SK-N-SH (cell line): ENCODE data around the gene SH3TC1.

ENCODE experiments used
- CHD2 ChIP-seq: fragments of 150-350 bp; IDR thresholded peaks from 2 replicates; pipeline ENCODE4 v1.6.1; 2018; ENCODE audit warnings: low read length; ENCODE audit not compliant: partially characterized antibody
- CTCF ChIP-seq: fragments of 200-600 bp; sonication (generic); IDR thresholded peaks from 2 replicates; pipeline ENCODE4 v1.6.1; 2017; ENCODE audit warnings: antibody characterized with exemption, mild to moderate bottlenecking, moderate library complexity
- GATA2 ChIP-seq: sonication (generic); formaldehyde crosslinking; IDR thresholded peaks from 2 replicates; pipeline ENCODE4 v1.5.0; 2020; ENCODE audit warnings: mild to moderate bottlenecking, missing genetic modification reagents
- MAX ChIP-seq: IDR thresholded peaks from 2 replicates; pipeline ENCODE4 v1.4.0; 2012; ENCODE audit warnings: low read depth
- POLR2AphosphoS5 ChIP-seq: IDR thresholded peaks from 2 replicates; pipeline ENCODE4 v1.6.1; 2012; ENCODE audit warnings: low read depth, low read length
- TAF1 ChIP-seq: IDR thresholded peaks from 2 replicates; pipeline ENCODE4 v1.6.1; 2012; ENCODE audit warnings: low read depth, mild to moderate bottlenecking, low read length, moderate library complexity, borderline replicate concordance
- TCF12 ChIP-seq: IDR thresholded peaks from 2 replicates; pipeline ENCODE4 v1.4.0; 2012
- TEAD4 ChIP-seq: IDR thresholded peaks from 2 replicates; pipeline ENCODE4 v1.4.0; 2012; ENCODE audit warnings: mild to moderate bottlenecking, borderline replicate concordance; ENCODE audit not compliant: insufficient read depth
- YY1 ChIP-seq: IDR thresholded peaks from 2 replicates; pipeline ENCODE4 v1.4.0; 2012; ENCODE audit warnings: low read depth, mild to moderate bottlenecking

- TF ChIP-seq CTCF (no peak), TCF12 (no peak), YY1 (no peak), POLR2AphosphoS5 (no peak), MAX (no peak), TAF1 (no peak), TEAD4 (no peak), CHD2 (no peak), GATA2 (no peak)
Measured at GRCh38 chr4:8235686-8236085, 36.6 kb downstream of the SH3TC1 start.
